ENCODE results near the gene GPA33.

GPA33 gene

DNA sequence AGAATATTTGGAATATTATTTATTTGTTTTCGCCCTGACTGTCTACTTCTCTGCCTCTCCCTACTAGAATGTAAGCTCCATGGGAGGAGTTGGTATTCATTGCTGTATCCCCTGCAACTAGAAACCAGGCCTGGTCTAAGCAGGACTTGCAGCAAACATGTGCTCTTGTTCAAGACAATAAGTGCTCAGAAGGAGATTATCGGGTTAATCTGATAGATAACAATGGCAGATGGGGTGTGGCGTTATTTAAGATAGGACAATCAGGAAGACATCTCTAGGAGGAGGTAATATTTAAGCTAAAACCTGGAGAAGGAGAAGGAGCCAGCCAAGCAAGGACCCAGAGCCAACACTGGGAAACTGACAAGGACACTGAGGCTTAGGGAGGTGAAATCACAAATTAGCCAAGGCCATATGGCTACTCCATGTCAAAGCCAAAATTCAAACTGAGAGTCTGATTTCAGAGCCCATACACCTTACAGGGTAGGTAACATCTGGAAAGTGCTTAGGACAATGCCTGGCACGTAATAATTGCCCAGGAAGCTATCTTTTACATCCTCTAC is 45.2 kb upstream of the GPA33 start (continued):
- TF ChIP-seq, protein P1, sequence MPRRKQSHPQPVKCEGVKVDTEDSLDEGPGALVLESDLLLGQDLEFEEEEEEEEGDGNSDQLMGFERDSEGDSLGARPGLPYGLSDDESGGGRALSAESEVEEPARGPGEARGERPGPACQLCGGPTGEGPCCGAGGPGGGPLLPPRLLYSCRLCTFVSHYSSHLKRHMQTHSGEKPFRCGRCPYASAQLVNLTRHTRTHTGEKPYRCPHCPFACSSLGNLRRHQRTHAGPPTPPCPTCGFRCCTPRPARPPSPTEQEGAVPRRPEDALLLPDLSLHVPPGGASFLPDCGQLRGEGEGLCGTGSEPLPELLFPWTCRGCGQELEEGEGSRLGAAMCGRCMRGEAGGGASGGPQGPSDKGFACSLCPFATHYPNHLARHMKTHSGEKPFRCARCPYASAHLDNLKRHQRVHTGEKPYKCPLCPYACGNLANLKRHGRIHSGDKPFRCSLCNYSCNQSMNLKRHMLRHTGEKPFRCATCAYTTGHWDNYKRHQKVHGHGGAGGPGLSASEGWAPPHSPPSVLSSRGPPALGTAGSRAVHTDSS (tag by site-specific recombination; IDR thresholded peaks at IDR 0.05) = no peak
- TF ChIP-seq, protein P2, sequence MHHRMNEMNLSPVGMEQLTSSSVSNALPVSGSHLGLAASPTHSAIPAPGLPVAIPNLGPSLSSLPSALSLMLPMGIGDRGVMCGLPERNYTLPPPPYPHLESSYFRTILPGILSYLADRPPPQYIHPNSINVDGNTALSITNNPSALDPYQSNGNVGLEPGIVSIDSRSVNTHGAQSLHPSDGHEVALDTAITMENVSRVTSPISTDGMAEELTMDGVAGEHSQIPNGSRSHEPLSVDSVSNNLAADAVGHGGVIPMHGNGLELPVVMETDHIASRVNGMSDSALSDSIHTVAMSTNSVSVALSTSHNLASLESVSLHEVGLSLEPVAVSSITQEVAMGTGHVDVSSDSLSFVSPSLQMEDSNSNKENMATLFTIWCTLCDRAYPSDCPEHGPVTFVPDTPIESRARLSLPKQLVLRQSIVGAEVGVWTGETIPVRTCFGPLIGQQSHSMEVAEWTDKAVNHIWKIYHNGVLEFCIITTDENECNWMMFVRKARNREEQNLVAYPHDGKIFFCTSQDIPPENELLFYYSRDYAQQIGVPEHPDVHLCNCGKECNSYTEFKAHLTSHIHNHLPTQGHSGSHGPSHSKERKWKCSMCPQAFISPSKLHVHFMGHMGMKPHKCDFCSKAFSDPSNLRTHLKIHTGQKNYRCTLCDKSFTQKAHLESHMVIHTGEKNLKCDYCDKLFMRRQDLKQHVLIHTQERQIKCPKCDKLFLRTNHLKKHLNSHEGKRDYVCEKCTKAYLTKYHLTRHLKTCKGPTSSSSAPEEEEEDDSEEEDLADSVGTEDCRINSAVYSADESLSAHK (tag by site-specific recombination; IDR thresholded peaks at IDR 0.05) = no peak
- no peak for TF ChIP-seq ZNF19 (tag by site-specific recombination; IDR thresholded peaks at IDR 0.05; ENCODE audit: low read depth)
- TF ChIP-seq, protein P3, sequence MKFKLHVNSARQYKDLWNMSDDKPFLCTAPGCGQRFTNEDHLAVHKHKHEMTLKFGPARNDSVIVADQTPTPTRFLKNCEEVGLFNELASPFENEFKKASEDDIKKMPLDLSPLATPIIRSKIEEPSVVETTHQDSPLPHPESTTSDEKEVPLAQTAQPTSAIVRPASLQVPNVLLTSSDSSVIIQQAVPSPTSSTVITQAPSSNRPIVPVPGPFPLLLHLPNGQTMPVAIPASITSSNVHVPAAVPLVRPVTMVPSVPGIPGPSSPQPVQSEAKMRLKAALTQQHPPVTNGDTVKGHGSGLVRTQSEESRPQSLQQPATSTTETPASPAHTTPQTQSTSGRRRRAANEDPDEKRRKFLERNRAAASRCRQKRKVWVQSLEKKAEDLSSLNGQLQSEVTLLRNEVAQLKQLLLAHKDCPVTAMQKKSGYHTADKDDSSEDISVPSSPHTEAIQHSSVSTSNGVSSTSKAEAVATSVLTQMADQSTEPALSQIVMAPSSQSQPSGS (tag by site-specific recombination; IDR thresholded peaks at IDR 0.05; ENCODE audit: low read depth) = no peak
- TF ChIP-seq, protein P4, sequence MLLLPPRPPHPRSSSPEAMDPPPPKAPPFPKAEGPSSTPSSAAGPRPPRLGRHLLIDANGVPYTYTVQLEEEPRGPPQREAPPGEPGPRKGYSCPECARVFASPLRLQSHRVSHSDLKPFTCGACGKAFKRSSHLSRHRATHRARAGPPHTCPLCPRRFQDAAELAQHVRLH (tag by site-specific recombination; IDR thresholded peaks at IDR 0.05) = no peak

DNA sequence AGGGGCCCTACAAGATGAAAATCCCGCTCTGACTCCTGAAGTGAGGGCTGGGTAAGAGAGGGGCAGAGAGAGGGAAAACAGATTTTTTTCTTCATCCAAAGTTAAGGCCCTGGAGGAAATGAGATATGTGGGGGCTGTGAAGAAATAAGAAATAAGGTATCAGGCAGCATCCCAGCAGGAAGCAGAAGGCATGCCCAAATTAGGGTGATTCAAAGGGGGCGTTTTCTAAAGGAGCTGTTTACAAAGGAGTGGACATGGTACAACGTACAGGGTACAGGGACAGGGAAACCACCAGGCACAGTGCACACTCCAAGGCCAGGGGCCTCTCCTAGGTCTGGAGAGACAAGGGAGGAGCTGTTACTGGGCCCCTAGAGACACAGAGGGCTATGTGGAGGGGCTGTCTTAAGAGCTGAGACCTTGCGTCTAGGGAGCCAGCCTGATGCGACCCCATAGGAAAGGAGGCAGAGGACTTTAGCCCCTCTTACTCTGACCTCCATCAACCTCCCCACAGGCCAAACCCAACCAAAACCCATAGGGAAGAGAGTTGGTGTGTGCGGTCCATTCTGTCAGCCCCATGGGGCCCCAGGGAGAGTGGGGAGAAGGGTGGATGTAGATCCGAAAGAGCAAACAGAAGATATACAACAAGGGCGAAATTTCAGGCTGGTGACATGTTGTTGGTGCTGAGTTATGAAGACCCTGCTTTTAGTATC is 42.3 kb upstream of the GPA33 start:
- Histone ChIP-seq H3K4me3 (ENCODE audit: low read depth, low read length) (no peak overlapping the region), H3K36me3 (ENCODE audit: control insufficient read depth in 2 of 2, insufficient read depth in 1 of 2, low read length in 2 of 2) (no peaks in the 10 kb centered on the region), H3K4me1 (ENCODE audit: control insufficient read depth, insufficient read depth, low read length) (no peaks in the 10 kb centered on the region), H3K9me3 (ENCODE audit: control insufficient read depth, insufficient read depth, low read depth, low read length) (no peaks in the 10 kb centered on the region), H3K27ac (ENCODE audit: extremely low read depth, low read depth, low read length) (no peak overlapping the region)
- CTCF ChIA-PET = interaction anchor here (0.7 to 2.5 kb wide), 2 partner anchors 9 to 59 kb away, joined by 3 to 10 read pairs; no protein-coding TSS in a partner anchor
- TF ChIP-seq ZNF184 (tag by site-specific recombination; IDR thresholded peaks at IDR 0.05) (no peak), ZNF785 (tag by site-specific recombination; IDR thresholded peaks at IDR 0.05) (no peak), ZNF416 (tag by site-specific recombination; IDR thresholded peaks at IDR 0.05) (no peak), ZNF404 (tag by site-specific recombination; IDR thresholded peaks at IDR 0.05) (no peak), ZNF621 (tag by site-specific recombination; IDR thresholded peaks at IDR 0.05) (no peak)
- TF ChIP-seq, protein P5, sequence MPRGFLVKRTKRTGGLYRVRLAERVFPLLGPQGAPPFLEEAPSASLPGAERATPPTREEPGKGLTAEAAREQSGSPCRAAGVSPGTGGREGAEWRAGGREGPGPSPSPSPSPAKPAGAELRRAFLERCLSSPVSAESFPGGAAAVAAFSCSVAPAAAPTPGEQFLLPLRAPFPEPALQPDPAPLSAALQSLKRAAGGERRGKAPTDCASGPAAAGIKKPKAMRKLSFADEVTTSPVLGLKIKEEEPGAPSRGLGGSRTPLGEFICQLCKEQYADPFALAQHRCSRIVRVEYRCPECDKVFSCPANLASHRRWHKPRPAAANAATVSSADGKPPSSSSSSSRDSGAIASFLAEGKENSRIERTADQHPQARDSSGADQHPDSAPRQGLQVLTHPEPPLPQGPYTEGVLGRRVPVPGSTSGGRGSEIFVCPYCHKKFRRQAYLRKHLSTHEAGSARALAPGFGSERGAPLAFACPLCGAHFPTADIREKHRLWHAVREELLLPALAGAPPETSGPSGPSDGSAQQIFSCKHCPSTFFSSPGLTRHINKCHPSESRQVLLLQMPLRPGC (tag by site-specific recombination; IDR thresholded peaks at IDR 0.05) = no peak
- POLR2A ChIA-PET = interaction anchor here (2.8 kb wide), 1 partner anchor 88 kb away, joined by 9 read pairs; the partner anchor contains the start of gene POU2F1

DNA sequence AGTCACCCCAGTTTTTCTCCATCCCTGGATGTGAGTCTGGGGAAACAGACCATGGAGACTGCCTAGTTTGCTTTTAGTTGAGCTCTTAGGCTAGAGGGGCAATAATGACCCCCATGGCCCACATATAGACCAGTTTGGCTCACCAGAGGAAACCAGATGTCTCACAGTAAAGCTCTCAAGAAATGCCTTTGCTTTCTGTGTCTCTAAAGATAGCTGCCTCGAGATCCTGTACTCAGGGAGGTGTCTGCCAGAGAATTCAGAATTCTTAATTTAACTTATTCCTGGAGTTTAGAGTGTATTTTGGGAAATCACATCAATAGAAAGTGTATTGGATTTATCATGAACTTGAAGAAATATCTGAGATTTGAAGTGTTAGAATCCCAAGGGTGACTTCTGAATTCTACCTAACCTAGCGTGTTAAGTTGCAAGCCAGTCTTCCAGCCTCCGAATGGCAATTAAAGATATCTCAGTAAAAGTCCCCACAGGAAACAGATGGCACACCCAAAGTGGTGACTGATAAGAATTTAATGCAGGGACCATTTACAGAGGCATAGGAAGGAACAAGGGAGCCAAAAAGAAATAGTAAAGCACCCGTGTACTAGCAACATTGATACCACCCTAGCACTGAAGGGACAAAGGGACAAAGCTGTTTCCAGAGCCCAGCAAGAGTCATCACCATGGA is 40.8 kb upstream of the GPA33 start:
- CTCF ChIA-PET = interaction anchor here (0.7 to 1.3 kb wide), 4 partner anchors 62 to 405 kb away, joined by 3 to 6 read pairs (median 4); no protein-coding TSS in a partner anchor
- H3K36me3 ChIP-seq (ENCODE audit: control insufficient read depth in 2 of 2, insufficient read depth in 1 of 2, low read length in 2 of 2) = no peaks in the 10 kb centered on the region
- no peak overlapping the region for H3K27ac ChIP-seq (ENCODE audit: extremely low read depth, low read depth, low read length)
- H3K4me1 ChIP-seq (ENCODE audit: control insufficient read depth, insufficient read depth, low read length) = no peaks in the 10 kb centered on the region
- H3K4me3 ChIP-seq (ENCODE audit: low read depth, low read length) = no peak overlapping the region
- TF ChIP-seq, protein P3 (tag by site-specific recombination; IDR thresholded peaks at IDR 0.05; ENCODE audit: low read depth) = no peak
- no peak for TF ChIP-seq RBAK (tag by site-specific recombination; IDR thresholded peaks at IDR 0.05)
- POLR2A ChIA-PET = interaction anchor here (2.8 kb wide), 1 partner anchor 89 kb away, joined by 9 read pairs; the partner anchor contains the start of gene POU2F1
- no peaks in the 10 kb centered on the region for H3K9me3 ChIP-seq (ENCODE audit: control insufficient read depth, insufficient read depth, low read depth, low read length)
